Stimulated activated CD8-positive, alpha-beta memory T cell treated with anti-CD3 and anti-CD28 coated beads, Interleukin-4, amount 100 ng/mL, for 48 hours (primary cell): ENCODE measurements around the gene MYT1.

Experiments used
- DNase-seq: peaks from one replicate; pipeline ENCODE4 v3.0.0-alpha.2; 2020

The MYT1 gene

DNA sequence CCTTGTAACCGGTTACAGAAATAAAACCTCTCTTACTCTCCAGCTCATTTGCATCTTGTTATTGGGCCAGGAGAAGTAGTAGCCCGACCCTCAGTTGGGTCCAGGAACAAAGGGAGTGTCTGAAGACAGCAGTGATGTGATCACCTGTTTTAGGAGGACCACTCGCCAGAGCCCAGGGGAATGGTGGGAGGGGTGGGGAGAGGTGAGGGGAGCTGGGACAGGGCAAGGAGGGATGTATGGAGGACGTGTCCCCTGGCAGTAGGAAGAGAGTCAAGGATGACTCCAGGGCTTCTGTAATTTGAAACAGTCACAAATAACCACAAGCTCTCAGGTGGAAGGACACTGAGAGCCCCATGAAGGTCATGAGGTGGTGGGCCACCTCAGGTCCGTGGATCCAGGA lies 89.9 kb downstream of the MYT1 start:
- no peak for DNase-seq

DNA sequence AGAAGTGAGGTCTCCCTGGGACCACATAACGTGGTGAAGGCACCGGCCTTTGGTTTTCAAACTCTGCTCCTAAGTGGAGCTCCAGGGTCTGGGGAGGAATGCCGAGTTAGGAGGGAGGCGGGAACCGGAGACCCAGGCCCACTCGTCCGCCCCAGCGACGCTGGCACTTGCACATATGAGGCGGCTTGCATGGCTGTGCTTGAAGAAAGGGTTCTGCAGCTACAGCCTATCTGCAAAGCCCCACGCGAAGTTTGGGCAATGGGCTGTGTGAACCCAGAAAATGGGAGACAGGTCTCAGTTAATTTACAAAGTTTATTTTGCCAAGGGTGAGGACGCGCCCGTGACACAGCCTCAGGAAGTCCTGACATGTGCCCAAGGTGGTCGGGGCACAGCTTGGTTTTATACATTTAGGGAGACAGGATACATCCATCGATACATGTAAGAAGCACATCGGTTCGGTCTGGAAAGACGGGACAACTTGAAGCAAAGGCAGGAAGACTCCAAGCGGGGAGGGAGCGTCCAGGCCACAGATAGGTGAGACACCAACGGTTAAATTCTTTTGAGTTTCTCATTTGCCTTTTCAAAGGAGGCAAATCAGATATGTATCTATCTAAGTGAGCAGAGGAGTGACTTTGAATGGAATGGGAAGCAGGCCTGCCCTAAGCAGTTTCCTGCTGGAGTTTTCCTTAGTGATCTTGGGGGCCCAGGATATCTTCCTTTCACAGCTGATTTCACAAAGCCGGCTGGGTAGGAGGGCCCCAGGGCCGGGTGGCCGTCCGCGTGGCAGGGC lies 90.5 kb downstream of the MYT1 start:
- DNase-seq, result peak; percentile 32

DNA sequence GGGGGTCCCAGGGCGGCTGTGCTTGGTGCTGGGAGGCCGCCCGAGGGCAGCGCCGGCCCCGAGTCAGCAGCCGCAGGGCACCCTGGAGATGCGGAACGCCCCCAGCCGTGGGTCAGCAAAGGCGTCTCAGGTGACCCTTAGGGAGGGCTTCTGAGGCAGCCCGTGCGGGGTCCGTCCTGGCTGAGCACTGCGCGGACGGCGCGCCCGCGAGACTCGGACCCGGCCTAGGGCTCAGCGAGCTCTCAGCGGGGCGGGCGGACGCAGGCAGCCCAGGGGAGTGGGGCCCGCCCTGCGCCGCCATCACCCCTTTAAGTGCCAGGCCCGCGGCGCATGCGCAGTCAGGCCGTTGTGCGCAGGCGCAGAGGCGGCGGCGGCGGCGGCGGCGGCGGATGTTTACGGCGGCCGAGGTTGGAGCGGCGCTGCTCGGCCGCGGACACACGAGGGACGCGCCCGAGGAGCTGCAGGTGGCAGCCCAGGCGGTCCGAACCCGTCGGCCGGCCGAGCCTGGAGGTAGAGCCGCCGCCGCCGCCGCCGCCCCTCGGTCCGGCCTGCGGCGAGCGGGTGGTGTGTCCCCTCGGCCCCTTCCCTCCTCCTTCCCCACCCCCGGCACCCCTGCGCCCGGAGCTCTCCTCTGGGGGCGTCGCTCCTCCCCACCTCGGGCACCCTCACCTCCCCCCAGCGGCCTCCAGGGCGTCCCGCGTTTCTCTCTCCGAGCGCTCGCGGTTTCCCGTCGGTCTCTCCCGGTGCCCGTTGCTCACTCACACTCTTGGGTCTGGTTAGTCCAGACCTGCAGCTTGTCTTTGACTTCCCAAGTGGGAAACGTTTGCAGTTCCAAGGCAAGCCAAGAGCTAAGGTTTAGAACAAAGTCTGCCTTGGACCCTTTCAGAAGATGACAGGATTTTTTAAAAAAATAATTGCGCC lies 91.4 kb downstream of the MYT1 start, which contains the start of gene PCMTD2:
Gene PCMTD2 (plus strand): TSS at position 388 of the 921 bp plus-strand sequence. CDS start 4,218 bp downstream, outside the sequence.
- DNase-seq, result peak; percentile 90

DNA sequence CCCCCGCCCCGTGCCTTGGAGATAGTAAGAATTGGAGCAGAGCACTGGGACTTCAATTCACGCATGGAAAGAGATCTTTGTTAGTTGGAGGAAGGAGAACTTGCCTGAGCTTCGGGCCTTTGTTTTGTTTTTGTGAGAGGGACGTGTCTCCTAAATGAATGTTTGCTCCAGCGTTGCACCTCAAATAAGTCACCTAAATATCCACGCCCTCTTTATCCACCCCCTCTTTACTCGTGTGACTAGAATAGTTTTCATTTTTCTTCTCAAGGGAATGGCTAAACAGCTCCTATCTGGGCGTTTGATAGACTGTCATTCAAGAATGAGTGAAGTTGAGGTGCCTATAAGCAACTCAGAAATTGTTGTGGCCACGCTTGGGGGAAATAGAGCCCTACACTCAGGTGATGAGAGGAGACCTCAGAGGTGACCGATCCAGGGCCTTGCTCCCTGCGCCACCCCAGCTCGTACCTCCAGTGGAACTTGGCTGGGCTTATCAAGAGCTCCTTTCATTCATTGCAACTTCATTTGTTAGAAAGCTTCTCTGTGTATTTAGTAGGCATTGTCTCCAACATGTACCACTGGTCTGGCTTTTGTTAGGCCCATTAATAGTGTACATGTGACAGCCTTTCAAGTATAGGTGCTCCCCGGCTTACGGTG lies 92.2 kb downstream of the MYT1 start:
- peak; percentile 26 for DNase-seq

DNA sequence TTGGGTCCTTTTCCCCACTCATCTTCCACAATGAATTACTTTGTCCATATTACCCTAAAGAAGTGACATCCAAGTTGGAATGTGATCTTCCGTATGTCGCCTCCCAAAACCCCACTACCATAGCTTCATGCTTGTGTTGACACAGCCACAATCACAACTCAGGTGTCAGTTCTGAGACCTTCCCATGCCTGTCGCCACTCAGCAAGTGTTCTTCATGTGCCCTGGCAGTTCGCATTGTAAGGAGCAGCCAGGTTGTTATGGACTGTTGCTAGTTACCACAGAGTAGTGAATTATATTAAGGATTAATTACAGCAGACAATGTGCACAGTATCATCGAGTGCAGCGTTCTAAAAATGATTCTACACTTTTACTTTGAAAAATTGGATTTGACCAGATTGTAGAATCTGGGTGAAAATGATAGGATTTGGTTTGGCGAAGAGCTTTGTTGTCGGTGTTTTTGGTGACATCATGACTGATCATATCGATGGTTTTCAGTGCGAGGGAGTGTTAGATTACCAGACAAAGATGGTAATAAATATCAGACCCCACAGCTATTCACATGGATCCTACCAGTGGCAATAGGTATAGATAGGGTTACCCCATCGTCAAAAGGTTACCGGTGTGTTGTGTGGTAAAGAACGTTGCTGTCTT lies 93.0 kb downstream of the MYT1 start:
- DNase-seq, result no peak

DNA sequence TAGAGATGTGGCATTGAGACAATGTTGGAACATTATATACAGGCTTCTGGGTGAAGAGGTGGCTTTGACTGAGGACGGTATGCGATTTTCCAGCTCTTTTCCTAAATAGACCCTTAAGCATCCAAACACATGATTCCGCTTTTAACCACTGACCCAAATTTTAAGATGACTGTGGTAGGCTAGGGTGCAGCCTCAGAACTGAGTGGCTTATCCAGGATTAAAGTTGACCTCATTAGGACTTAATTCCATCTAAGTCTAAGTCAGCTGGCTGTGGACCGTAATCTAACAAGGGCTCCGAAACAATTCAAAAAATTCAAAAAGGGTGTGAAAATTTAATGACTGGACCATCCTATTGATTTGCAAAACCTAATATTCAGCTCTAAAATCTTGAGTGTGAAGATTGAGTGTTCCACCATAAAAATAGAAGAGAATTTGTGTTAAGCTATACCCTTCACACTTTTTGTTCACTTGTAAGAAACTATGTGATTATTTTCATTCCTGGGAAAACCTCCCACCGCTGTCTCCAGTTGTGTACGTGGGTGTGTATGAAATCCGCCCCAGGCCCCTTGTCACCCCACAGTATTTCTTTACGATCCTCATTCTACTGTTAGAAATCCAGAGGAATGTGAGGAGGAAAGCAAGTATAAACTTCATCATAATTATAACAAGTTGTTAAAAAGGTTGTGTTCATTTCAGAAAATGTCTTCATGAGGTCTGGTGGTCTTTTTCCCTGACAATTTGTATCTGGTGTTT lies 94.0 kb downstream of the MYT1 start:
- DNase-seq, result no peak

DNA sequence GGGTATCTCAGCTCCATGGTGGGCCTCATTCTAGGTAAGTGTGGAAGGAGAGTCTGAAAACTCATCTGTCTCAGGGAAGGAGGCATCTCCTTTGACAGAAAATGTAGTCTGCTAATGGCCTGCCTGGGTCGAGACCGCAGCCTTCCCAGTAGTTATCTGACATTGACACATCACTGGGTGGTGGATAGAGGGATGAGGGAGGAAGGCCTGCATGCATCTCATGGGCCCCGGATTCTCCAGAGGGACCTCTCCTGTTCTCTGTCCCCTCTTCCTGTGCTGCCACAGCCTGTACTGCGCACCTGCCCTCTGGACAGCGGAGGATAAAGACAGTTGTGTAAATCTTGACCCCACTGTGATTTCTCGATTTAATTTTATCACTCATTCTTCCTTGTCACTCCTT lies 96.0 kb downstream of the MYT1 start:
- DNase-seq, result no peak

DNA sequence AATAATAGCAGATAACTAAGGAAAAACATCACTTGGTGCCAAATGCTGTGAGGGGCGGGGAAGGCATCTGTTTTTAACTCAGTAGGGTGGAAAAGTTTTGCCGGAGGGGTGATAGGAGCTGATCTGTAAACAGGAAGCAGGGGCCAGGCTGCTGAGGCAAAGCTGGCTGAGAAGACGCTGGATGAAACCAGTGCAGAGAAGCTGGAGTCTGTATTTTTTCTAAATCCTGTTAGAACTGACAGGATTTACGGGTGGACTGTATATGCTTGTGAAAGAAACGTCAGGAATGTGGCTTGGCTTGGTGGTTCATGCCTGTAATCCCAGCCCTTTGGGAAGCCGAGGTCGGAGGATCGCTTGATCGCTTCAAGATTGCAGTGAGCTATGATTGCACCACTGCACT lies 96.9 kb downstream of the MYT1 start:
- no peak for DNase-seq

DNA sequence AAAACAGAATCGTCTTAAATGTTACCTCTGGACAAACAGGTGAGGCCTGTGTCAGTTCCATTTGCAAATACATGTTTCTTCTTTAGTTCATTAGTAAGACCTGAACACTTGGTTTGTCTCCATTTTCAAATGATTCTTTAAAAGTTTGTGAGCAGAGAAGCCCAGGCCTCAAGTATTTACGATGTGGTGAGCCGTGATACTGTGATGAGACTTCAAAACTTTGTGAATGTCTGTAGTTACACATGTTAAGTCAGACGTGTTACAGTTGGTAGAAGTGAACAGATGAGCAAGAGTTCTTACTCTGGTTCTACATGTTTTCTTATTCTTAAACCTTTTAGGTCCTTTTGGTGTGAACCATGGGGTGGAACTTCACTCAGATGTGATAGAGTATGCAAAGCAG lies 99.8 kb downstream of the MYT1 start:
- no peak for DNase-seq

DNA sequence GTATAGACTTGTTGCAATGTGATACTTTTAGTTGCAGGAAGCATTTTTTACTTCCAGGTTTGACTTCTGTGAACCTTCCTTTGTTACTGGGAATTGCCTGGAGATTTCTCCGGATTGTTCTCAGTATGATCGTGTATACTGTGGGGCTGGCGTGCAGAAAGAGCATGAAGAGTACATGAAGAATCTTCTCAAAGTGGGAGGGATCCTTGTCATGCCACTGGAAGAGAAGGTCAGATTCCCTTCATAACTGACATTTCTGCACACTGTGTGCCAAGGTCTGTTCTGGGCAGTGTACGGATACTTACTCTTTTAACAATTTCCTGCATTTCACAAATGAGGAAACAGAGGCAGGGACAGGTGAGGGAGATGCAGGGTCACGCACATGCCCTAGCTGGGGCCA lies 100.9 kb downstream of the MYT1 start:
- no peak for DNase-seq

DNA sequence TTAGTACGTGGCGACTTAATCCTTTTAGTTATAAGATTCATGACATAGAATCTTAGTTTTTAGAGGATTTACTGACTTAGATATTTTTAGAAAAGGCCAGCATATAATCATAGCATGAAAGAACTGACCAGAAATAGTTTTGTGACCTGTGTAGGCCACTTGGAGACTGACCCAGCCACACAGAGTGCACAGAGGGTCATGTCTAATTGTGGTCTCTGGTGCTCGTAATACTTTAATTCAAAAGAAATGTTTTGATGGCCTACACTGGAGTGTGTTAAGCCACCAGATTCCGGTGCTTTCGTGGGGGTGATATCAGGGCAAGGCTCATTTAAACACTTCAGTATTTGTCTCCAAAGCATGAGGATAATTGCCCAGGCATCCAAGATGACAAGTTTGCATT lies 102.7 kb downstream of the MYT1 start:
- DNase-seq, result no peak

DNA sequence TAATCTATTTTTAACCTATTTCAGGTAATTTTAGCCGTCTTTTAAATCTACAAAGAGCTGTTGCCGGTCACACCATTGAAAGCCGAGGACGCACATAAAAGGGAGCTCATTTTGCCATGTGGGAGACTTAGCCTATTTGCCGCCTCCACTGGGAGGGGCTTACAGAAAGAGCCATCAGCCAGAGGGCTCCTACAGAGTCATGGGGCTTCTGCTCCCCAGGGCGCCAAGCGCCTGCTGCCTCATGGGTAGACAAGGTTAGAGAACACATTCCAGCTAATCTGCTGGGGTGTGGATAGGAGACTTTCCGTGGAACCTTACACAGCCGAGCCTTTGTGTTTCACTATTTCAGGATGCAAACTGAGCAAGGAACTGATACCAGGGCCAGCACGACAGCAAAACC lies 103.9 kb downstream of the MYT1 start:
- DNase-seq, result no peak

DNA sequence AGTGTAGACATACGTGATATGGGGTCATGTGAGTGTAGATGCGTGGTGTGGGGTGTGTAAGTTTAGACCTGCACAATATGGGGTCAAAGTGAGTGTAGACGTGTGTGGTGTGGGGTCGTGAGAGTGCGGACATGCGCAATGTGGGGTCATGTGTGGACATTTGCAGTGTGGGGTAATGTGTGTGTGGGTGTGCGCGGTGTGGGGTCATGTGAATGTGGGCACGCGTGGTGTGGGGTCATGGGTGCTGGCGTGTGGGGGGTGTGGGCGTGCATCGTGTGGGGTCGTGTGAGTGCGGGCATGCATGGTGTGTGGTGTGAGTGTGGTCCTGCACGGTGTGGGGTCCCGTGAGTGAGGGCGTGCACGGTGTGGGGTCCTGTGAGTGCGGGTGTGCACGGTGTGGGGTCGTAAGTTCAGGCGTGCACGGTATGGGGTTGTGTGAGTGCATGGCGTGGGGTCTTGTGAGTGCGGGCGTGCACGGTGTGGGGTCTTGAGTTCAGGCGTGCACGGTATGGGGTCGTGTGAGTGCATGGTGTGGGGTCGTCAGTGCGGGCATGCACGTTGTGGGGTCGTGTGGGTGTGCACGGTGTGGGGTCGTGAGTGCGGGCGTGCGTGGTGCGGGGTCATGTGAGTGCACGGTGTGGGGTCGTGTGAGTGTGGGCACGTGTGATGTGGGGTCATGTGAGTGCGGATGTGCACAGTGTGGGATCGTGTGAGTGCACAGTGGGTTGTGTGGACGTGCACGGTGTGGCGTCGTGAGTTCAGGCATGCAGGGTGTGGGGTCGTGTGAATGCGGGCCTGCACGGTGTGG lies 105.6 kb downstream of the MYT1 start:
- no peak for DNase-seq

DNA sequence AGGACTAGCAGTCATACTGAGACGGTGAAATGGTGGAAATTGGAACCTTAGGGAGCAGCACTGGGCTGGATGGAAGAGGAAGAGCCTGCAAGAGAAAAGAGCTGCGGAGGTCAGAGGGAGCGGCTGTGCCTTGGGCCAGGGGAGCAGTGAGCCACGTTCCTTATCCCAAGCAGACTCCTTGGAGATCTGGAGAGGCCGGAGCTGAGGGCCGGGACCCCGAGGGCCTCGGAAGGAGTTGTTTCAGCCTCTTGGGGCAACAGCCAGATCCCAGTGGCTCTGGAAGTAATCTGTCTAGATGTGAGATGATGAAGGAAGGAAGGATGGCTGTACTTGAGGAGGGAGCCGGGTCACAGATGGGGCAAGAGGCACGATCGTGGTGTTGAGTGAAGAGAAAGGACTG lies 107.4 kb downstream of the MYT1 start:
- no peak for DNase-seq

DNA sequence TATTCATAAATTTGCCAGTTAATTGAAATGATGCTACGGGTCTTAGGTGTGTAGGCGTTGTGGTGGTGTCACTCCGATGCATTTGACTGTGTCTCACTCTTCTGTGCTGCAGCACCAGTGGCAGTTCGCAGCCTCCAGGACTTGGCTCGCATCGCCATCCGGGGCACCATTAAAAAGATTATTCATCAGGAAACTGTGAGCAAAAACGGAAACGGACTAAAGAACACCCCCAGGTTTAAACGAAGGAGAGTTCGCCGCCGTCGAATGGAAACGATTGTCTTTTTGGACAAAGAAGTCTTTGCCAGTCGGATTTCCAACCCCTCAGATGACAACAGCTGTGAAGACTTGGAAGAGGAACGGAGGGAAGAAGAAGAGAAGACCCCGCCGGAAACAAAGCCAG lies 108.9 kb downstream of the MYT1 start:
- DNase-seq, result no peak

DNA sequence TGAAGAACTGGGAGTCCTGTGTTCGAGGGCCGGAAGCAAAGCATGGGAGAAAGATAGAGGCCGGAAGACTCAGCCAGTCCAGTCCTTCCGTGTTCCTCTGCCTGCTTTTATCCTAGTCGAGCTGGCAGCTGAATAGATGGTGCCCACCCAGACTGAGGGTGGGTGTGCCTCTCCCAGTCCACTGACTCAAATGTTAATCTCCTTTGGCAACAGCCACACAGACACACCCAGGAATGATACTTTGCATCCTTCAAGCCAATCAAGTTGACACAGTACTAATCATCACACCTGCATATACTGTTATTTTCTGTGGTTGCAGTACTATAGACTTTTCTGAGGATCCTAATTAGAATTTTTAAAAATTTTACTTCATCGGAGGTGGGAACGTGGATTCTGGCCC lies 112.6 kb downstream of the MYT1 start:
- no peak for DNase-seq

DNA sequence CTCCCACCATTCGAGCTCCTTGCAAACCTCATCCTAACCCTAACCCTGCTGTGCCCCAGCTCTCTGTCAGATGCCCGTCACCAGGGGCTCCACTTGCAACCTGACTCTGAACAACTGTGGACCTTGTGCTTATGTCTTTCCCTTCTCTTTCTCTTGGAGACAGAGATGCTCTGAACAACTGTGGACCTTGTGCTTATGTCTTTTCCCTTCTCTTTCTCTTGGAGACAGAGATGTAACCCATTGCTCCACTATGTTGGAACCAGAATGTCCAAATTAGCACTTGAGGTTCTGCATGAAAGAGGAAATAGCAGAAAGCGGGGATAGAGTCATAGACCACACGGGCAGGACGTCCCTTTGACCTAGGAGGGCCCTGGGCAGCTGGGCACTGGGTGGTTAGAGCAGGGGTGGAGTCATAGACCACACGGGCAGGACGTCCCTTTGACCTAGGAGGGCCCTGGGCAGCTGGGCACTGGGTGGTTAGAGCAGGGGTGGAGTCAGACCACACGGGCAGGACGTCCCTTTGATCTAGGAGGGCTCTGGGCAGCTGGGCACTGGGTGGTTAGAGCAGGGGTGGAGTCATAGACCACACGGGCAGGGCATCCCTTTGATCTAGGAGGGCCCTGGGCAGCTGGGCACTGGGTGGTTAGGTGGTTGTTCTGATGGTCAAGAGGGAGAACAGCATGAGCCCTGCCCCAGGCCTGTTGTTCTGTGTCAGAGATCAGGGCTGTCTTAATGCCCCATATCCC lies 113.5 kb downstream of the MYT1 start:
- no peak for DNase-seq

DNA sequence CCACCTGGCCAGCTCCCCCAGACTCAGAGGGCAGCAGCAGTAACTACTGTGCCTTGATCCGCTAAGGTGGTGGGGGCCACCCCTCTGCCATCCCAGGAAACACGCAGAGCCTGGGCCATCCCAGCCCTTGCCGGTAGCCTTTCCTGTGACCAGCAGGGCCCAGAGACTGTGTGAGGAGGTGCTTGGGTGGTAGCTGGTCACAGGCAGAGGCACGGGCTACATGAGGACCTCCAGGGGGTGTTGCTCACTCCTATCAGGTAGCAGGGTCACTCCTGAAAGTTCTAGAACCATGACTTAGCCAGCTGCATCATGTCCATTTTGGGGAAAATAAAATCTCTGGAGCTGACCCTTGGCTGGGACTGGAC lies 114.0 kb downstream of the MYT1 start:
- no peak for DNase-seq

DNA sequence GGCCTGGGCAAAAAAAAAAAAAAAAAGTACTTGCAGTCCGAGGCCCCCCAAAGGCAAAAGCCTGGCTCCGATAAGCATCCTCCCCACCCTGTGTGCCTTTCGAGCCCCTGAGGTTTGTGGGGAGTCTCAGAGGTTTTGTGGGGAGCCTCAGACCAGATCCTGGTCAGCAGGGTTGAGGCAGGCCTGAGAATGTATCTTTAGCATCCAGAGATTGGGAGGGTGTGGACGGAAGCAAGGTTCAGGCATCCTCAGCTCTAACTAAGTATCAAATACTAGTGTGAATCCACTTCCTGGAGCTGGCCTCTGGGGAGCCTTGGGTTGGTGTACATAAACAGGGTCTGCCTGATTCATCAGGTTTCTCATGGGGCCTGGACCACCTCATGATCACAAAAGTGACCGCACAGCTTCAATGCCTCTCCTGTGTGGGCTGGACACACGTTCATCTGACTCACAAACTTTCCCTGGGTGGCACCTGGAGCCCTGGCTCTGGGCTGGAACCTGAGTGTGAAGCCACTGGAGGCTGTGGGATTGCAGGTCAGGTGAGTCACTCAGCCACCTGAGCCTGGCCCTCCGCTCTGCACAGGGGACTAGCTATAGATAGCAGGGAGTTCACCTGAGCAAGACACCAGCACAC lies 115.7 kb downstream of the MYT1 start:
- no peak for DNase-seq

DNA sequence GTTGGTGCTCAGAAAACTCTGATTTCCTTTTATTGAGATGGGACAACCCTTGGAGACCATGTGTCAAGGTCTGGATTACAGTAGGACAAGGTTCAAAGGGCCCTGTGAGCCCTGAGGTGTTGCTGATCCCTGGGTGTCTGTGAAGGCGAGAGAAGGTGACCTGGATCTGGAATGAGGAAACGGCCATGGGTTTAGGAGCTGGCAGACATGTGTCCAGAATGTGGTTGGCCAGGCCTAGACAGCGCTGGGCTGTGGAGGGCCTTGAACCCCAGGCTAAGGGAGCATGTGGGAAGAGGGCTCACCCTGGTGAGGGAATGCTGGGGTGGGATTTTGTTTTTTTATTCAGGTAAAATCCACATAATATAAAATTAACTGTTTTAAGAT lies 116.2 kb downstream of the MYT1 start:
- DNase-seq, result no peak
